Keratinocyte (primary cell): ENCODE measurements around the gene CXCL6. TPM values are rescaled to one million over a fixed set of nuclear protein-coding genes. Genes with fewer than 3 reads are reported as not detected.

Experiments used
- DNase-seq: peaks from one replicate; pipeline ENCODE4 v3.0.0-alpha.2; 2011; ENCODE audit warnings: low read depth, missing footprints, low spot score
- FAIRE-seq: peaks from 2 replicates; lab custom pipeline; 2011; peaks lifted over from hg19 to GRCh38; lab: Jason Lieb, UNC
- H2AFZ ChIP-seq: 2 replicates; pipeline ENCODE4 v1.6.0; 2012; ENCODE audit warnings: low read length, control low read depth, inconsistent platforms; ENCODE audit not compliant: control insufficient read depth
- H3K27ac ChIP-seq: 2 replicates; pipeline ENCODE4 v1.5.1; 2011; ENCODE audit warnings: low read length; ENCODE audit not compliant: control insufficient read depth, insufficient read depth
- H3K27me3 ChIP-seq: 3 replicates; pipeline ENCODE4 v1.6.0; 2011; ENCODE audit warnings: low read length; ENCODE audit not compliant: control insufficient read depth, insufficient read depth; ENCODE audit errors: extremely low read depth
- H3K36me3 ChIP-seq, 2 experiments: 2 replicates in 1 of 2; 3 replicates in 1 of 2; pipeline ENCODE4 v1.5.1; 2011; ENCODE audit warnings: low read length in 2 of 2, mild to moderate bottlenecking in 1 of 2; ENCODE audit not compliant: control insufficient read depth in 2 of 2, insufficient read depth in 2 of 2; ENCODE audit errors: extremely low read depth in 1 of 2
- H3K4me1 ChIP-seq: 3 replicates; pipeline ENCODE4 v1.5.1; 2011; ENCODE audit warnings: low read length; ENCODE audit not compliant: control insufficient read depth, insufficient read depth; ENCODE audit errors: extremely low read depth
- H3K4me2 ChIP-seq: 3 replicates; pipeline ENCODE4 v1.6.0; 2011; ENCODE audit warnings: low read depth, low read length; ENCODE audit not compliant: control insufficient read depth, insufficient read depth; ENCODE audit errors: extremely low read depth
- H3K4me3 ChIP-seq, 3 experiments: fragments of 200-600 bp in 1 of 3; sonication (generic) in 1 of 3; 2 replicates in 2 of 3; 3 replicates in 1 of 3; pipeline ENCODE4 v1.5.1; 2011 to 2016; ENCODE audit warnings: low read length in 3 of 3, mild to moderate bottlenecking in 3 of 3, control low read depth in 2 of 3, inconsistent platforms in 1 of 3, low read depth in 1 of 3, mixed read lengths in 1 of 3, mixed run types in 1 of 3, moderate library complexity in 1 of 3; ENCODE audit not compliant: control insufficient read depth in 2 of 3, insufficient read depth in 2 of 3; ENCODE audit errors: extremely low read depth in 1 of 3
- H3K79me2 ChIP-seq: 2 replicates; pipeline ENCODE4 v1.6.0; 2012; ENCODE audit warnings: low read length; ENCODE audit not compliant: control insufficient read depth, insufficient read depth
- H3K9ac ChIP-seq: 3 replicates; pipeline ENCODE4 v1.6.0; 2011; ENCODE audit warnings: low read length; ENCODE audit not compliant: control insufficient read depth, insufficient read depth; ENCODE audit errors: extremely low read depth
- H3K9me1 ChIP-seq: 3 replicates; pipeline ENCODE4 v1.6.0; 2011; ENCODE audit warnings: low read length; ENCODE audit not compliant: control insufficient read depth, insufficient read depth; ENCODE audit errors: extremely low read depth
- H3K9me3 ChIP-seq: 2 replicates; pipeline ENCODE4 v1.5.1; 2012; ENCODE audit warnings: low read depth, low read length; ENCODE audit not compliant: control insufficient read depth
- H4K20me1 ChIP-seq: 3 replicates; pipeline ENCODE4 v1.6.0; 2011; ENCODE audit warnings: low read length; ENCODE audit not compliant: control insufficient read depth, insufficient read depth; ENCODE audit errors: extremely low read depth
- EZH2 ChIP-seq: IDR thresholded peaks from one replicate; pipeline ENCODE4 v1.6.1; 2012; ENCODE audit warnings: inconsistent platforms, mild to moderate bottlenecking, low read length, moderate library complexity
- dilution Hi-C: fragments of 300-500 bp; cut with MboI; formaldehyde crosslinking; loops from one replicate; pipeline ENCODE4 v1.7.0; 2020; ENCODE audit warnings: low sequenced_read_pairs; ENCODE audit not compliant: extremely low pct_ligation_motif_present
- polyA plus RNA-seq, 5 experiments: library from polyadenylated mRNA; depleted of rRNA in 3 of 5; stranded (reverse) in 3 of 5; stranded (forward) in 1 of 5; unstranded in 1 of 5; fragments of >200 nt; gene quantifications; 1 replicate in 1 of 5; 2 replicates in 3 of 5; 3 replicates in 1 of 5; pipeline versions ENCODE4 v1.2.1 to v1.2.3, GENCODE V29; 2011 to 2012; ENCODE audit warnings: missing spikeins in 2 of 5, low read depth in 1 of 5, low replicate concordance in 1 of 5
- TF ChIP-seq, protein P1 (sequence below), 3 experiments: IDR thresholded peaks in 1 of 3; conservative IDR thresholded peaks in 1 of 3; optimal IDR thresholded peaks in 1 of 3; 2 replicates in 2 of 3; 3 replicates in 1 of 3; pipeline versions ENCODE3 to v1.5.1; 2011; ENCODE audit warnings: low read length in 3 of 3, mild to moderate bottlenecking in 3 of 3, moderate library complexity in 2 of 3, control low read depth in 1 of 3, inconsistent platforms in 1 of 3; ENCODE audit not compliant: insufficient read depth in 2 of 3; ENCODE audit errors: extremely low read depth in 1 of 3

The CXCL6 gene
- polyA plus RNA-seq, 1 donor (not counting 4 experiments of a cell fraction or from before 2014, with no cell fraction given), result 0.08 TPM

DNA sequence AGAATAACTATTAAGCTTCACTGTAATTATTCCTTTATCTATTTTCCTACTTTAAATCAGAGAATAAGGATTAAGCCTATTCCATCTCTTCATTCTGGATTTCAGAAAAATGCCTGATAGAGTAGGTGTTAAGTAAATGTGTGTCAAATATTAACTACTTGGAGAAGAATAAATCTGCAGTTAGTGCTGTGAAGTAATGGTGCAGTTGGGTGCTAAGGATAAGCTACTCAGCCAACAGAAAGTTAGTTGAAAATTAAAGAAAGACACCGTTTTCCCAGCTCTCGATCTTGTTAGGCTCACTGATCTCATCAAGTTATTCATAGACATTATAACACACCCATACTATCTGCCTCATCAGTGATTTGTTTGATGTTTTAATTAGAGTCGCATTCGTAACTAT, 23.7 kb downstream of the CXCL6 start:
- H3K9me1 ChIP-seq, result no peaks in the 10 kb centered on the region
- dilution Hi-C loops, result no loop called here
- peak; percentile 63 for FAIRE-seq
- no peaks in the 10 kb centered on the region for H3K36me3 ChIP-seq
- H3K9me3 ChIP-seq, result no peaks in the 10 kb centered on the region
- H3K27me3 ChIP-seq, result no peaks in the 10 kb centered on the region
- H4K20me1 ChIP-seq, result no peaks in the 10 kb centered on the region
- H3K4me2 ChIP-seq, result no peak overlapping the region
- no peak for DNase-seq
- H3K79me2 ChIP-seq, result no peaks in the 10 kb centered on the region
- H3K4me3 ChIP-seq, result no peak overlapping the region
- H3K4me1 ChIP-seq, result peaks cover 5% of the 10 kb centered on the region
- no peak for TF ChIP-seq EZH2
- TF ChIP-seq, protein P1, sequence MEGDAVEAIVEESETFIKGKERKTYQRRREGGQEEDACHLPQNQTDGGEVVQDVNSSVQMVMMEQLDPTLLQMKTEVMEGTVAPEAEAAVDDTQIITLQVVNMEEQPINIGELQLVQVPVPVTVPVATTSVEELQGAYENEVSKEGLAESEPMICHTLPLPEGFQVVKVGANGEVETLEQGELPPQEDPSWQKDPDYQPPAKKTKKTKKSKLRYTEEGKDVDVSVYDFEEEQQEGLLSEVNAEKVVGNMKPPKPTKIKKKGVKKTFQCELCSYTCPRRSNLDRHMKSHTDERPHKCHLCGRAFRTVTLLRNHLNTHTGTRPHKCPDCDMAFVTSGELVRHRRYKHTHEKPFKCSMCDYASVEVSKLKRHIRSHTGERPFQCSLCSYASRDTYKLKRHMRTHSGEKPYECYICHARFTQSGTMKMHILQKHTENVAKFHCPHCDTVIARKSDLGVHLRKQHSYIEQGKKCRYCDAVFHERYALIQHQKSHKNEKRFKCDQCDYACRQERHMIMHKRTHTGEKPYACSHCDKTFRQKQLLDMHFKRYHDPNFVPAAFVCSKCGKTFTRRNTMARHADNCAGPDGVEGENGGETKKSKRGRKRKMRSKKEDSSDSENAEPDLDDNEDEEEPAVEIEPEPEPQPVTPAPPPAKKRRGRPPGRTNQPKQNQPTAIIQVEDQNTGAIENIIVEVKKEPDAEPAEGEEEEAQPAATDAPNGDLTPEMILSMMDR (optimal IDR thresholded peaks at IDR 0.05 in 1 of 3, IDR thresholded peaks at IDR 0.05 in 1 of 3, conservative IDR thresholded peaks at IDR 0.05 in 1 of 3; ENCODE audit: extremely low read depth in 1 of 3, insufficient read depth in 2 of 3, low read length in 3 of 3), result no peak
- no peak overlapping the region for H3K27ac ChIP-seq
- H2AFZ ChIP-seq, result no peak overlapping the region
- no peak overlapping the region for H3K9ac ChIP-seq

DNA sequence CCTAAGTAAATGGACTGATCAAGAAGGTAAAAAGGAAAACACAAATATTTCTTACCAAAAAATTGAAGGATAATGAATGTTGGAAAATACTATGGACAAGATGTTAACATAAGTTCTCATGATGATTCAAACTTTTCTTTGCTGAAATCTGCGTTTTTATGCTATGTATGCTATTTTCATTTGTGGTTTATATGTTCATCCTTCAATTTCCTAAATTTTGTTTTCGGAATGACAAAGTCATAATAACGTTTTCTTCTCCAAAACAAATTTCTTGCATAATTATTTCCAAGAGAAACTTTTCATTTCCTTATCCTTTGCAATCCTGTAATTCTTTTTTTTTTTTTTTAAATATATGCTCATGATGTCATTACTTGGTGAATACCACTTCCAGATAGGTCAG, 24.4 kb downstream of the CXCL6 start:
- Histone ChIP-seq H3K9me1 (no peaks in the 10 kb centered on the region), H3K9me3 (no peaks in the 10 kb centered on the region), H3K4me3 (no peak overlapping the region), H2AFZ (no peak overlapping the region), H3K27me3 (no peaks in the 10 kb centered on the region), H4K20me1 (no peaks in the 10 kb centered on the region), H3K4me2 (no peak overlapping the region), H3K36me3 (no peaks in the 10 kb centered on the region), H3K4me1 (peaks cover 8% of the 10 kb centered on the region), H3K9ac (no peak overlapping the region), H3K79me2 (no peaks in the 10 kb centered on the region), H3K27ac (no peak overlapping the region)
- dilution Hi-C loops, result no loop called here
- DNase-seq, result no peak
- no peak for FAIRE-seq
- TF ChIP-seq, protein P1 (optimal IDR thresholded peaks at IDR 0.05 in 1 of 3, IDR thresholded peaks at IDR 0.05 in 1 of 3, conservative IDR thresholded peaks at IDR 0.05 in 1 of 3; ENCODE audit: extremely low read depth in 1 of 3, insufficient read depth in 2 of 3, low read length in 3 of 3), result no peak
- no peak for TF ChIP-seq EZH2
